Hepatocyte (in vitro differentiated cells): ENCODE data around the gene CCDC136.

Experiments used
- CTCF ChIP-seq: fragments of 200-600 bp; sonication (generic); IDR thresholded peaks from 2 replicates; pipeline ENCODE4 v1.5.1; 2016; ENCODE audit warnings: antibody characterized with exemption, mild to moderate bottlenecking; ENCODE audit not compliant: poor library complexity
- EZH2 ChIP-seq: fragments of 200-600 bp; sonication (generic); IDR thresholded peaks from 2 replicates; pipeline ENCODE4 v1.6.1; 2016; ENCODE audit warnings: antibody characterized with exemption, mild to moderate bottlenecking, borderline replicate concordance
- EZH2phosphoT487 ChIP-seq: fragments of 200-600 bp; sonication (generic); IDR thresholded peaks from one replicate; pipeline ENCODE4 v1.6.1; 2018; ENCODE audit warnings: antibody characterized with exemption, mild to moderate bottlenecking, low read depth, moderate library complexity; ENCODE audit not compliant: unreplicated experiment, severe bottlenecking

GRCh38 chr7:128858380-128859231 lies 66.8 kb downstream of the CCDC136 start:
- no peak for TF ChIP-seq EZH2
- no peak for TF ChIP-seq CTCF
- no peak for TF ChIP-seq EZH2phosphoT487
